Testis (tissue), 2 donors: ENCODE results near the gene ZNF737.

Experiments
- POLR2A ChIP-seq: fragments of 450-650 bp; IDR thresholded peaks from one replicate; pipeline ENCODE4 v1.6.1; 2017; ENCODE audit warnings: antibody characterized with exemption, mild to moderate bottlenecking, moderate library complexity
- TF ChIP-seq, protein P1 (sequence below), 3 experiments: fragments of 450-650 bp in 2 of 3; fragments of 200-600 bp in 1 of 3; sonication (generic) in 1 of 3; IDR thresholded peaks; one replicate each; pipeline ENCODE4 v1.5.1; 2016 to 2019; ENCODE audit warnings: antibody characterized with exemption in 3 of 3, mild to moderate bottlenecking in 2 of 3, moderate library complexity in 1 of 3

DNA sequence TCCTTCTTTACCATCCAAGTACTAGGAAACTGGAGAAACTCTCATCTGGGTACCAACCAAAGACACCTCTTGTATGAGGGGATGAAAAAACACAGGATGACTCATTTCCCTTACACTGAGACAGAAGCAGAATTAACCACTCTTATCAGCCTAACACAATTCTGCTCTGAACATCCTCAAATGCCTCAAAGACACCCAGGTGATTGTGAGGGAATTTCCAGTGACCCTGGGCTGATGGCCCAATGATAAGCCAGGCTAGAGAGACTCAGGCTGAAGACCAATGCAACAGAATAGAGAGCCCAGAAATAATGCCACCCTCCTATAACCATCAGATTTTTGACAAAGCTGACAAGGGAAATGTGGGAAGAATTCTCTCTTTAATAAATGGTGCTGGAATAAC, 7.0 kb downstream of the ZNF737 start:
- no peak for TF ChIP-seq POLR2A
- TF ChIP-seq, protein P1, sequence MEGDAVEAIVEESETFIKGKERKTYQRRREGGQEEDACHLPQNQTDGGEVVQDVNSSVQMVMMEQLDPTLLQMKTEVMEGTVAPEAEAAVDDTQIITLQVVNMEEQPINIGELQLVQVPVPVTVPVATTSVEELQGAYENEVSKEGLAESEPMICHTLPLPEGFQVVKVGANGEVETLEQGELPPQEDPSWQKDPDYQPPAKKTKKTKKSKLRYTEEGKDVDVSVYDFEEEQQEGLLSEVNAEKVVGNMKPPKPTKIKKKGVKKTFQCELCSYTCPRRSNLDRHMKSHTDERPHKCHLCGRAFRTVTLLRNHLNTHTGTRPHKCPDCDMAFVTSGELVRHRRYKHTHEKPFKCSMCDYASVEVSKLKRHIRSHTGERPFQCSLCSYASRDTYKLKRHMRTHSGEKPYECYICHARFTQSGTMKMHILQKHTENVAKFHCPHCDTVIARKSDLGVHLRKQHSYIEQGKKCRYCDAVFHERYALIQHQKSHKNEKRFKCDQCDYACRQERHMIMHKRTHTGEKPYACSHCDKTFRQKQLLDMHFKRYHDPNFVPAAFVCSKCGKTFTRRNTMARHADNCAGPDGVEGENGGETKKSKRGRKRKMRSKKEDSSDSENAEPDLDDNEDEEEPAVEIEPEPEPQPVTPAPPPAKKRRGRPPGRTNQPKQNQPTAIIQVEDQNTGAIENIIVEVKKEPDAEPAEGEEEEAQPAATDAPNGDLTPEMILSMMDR (IDR thresholded peaks at IDR 0.05): no peak
